ENCODE measurements around the gene RPLP1.

RPLP1 gene

GRCh38 chr15:69472046-69472445 lies 19.4 kb downstream of the RPLP1 start:
- no peak for DNase-seq

DNA sequence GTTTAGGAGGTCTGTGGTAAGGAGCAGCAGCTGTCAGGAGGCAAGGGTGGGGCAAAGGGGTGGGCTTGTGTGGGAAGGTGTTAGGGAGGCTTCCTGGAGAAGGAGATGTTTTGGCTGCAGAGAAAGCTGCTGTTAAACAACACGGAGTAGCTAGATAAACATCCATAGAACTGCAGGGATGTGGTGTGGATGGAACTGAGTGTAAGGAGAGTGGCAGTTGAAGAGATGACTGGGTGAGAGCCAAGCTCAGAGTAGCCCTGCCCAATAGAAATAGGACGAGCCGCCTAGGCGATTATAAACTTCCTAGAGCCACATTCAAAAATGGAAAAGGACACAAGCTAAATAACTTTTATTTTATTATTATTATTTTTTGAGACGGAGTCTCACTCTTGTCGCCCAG lies 19.9 kb downstream of the RPLP1 start:
- no peak for DNase-seq

DNA sequence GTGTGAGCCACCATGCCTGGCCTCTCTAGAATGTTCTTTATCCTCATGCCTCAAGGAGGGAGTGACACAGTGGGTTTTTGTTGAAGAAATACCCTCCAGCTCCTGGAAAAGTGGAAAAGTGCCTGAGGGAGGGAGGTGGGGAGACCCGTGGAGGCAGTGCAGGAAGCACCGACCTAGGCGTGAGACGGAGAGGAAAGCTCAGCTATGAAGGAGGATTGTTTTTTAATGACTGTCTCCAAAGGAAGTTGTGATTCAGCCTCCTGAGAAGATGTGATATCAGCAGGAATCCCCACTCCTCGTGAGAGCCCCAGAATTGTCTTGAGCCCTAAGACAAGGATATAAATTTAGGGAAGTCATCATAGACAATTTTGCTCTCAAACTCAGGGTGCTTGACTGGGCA lies 21.7 kb downstream of the RPLP1 start:
- no peak for DNase-seq

- DNase-seq, result no peak
Observed at GRCh38 chr15:69474846-69475455, 22.3 kb downstream of the RPLP1 start.

DNA sequence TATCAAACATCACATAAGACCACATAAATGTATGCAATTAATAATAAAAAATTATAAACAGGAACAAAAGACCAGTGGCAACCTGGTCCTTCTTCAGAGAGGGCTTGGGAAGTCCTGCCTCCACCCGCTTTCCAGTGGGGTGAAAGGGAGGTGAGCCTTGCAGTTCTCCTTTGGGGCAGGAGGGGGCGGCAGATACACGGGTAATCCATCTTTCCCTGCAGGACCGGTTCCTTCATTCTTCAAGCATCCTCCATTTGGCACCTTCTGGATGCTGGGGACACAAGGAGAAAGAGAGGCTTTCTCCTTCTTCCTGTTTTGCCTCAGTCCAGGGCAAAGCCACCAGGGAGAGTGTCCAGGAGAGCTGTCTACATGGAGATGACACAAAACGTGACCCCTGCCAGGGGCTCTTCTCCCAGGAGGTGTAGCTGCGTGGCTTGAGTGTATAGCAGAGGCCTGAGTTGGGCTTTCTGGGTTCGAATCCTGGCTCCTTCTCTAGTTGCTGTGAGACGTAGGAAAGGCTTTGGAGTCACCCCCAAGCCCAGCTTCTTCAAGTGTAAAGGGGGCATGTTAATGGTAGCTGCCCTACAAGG lies 23.2 kb downstream of the RPLP1 start:
- peak; percentile 73 for DNase-seq

DNA sequence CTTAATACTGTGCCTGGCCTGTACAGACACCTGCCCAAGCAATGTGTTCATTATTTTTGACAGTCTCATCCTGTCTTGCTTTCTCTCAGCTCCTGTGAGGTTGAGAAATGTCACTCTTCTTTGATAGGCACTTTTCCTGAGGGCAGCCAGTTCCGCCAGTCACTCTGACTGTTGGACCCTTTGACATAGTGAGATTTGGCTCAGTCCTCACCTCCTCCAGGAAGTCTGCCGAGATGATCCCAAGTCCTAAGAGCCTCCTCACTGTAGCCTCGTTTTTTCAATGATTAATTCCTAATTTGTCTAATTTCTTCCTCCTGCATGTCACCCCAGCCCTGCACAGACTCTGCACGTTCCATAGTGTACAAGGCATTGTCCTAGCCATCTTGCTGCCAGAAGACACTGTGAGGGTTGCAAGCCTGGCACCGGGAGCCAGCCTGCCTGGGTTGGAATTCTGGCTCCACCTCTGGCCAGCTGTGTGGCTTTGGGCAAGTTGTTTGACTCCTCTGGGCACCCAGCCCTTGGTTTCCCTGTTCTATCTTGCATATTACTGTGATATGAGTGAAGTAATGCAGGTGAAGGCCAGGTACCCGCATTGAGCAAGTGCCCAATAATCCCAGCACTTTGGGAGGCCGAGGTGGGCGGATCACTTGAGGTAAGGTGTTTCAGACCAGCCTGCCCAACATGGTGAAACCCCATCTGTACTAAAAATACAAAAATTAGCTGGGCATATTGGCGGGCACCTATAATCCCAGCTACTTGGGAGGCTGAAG lies 24.3 kb downstream of the RPLP1 start:
- DNase-seq, result no peak

GRCh38 chr15:69478259-69478781 lies 25.7 kb downstream of the RPLP1 start:
- peak; percentile 54 for DNase-seq

- DNase-seq, result no peak
Observed at GRCh38 chr15:69479081-69479480, 26.5 kb downstream of the RPLP1 start.

DNA sequence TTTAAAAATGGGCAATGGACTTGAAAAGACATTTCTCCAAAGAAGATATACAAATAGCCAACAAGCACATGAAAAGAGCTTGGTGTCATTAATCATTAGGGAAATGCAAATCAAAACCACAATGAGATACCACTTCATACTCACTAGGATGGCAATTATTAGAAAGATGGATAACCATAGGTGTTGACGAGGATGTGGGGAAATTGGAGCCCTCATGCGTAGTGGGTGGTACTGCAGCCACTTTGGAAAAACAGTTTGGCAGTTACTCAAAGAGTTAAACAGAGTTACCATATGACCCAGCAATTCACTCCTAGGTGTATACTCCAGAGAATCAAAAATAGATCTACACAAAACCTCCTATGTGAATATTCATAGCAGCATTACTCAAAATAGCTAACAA lies 27.4 kb downstream of the RPLP1 start:
- no peak for DNase-seq

DNA sequence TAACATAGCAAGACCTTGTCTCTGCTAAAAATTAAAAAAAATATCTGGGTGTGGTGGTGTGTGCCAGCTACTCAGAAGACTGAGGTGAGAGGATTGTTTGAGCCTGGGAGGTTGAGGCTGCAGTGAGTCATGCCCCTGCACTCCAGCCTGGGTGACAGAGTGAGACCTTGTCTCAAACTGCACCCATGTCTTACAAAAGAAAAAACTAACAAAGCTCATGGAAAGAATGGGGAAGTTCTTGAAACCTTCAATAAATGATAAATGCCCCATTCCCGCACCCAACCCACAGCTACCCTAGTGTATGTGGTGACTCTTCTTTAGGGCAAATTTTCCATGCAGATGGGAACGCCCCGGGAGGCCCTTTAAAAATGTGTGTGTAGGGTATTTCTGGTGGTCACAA lies 28.3 kb downstream of the RPLP1 start:
- DNase-seq, result no peak

DNA sequence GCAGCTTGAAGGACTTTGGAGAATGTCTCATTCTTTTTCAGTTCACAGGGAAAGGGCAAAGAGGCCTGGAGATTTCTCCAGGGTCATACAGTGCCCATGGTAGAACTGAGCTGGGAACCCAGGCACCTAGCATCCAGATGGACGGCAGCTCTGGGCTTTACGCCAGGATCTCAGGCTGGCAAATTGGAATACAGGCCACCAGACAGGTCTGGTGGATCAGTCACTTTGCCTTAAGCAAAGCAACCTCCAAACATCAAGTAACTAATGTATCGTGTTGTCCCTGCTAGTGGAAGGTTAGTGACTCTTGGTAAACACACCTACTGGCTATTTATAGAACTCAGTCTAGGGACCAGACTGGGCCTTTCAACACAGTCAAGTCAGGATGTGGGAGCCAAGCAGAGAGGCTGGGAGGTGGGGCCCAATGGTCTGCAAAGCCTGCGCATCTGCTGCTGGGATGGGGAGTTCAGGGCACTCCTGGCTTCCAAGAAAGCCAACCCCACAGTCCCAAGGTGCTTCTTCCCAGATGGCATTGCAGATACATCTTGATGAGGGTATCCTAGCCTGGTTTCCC lies 30.2 kb downstream of the RPLP1 start:
- DNase-seq, result no peak

DNA sequence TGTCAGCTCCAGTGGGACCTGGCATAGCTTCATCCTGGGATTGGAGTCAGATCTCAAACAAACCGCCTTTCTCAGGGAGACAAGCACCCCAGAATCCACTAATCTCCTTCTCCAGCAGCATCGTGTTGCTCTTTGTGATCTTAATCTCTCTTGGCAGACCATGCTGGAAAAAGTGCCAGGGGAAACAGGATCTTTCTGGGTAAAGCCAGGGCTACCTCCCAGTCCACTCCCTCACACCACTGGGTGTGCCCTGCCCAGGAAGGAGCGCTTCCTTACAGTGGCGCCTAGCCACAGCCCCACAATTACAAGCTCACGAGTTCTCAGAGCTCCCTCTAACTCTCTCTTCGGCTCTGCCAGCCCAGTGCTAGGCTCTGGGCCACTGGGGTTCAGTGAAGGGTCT lies 32.2 kb downstream of the RPLP1 start:
- DNase-seq, result no peak

GRCh38 chr15:69486481-69487110 lies 34.0 kb downstream of the RPLP1 start:
- no peak for DNase-seq

- DNase-seq, result no peak
Observed at GRCh38 chr15:69489073-69489571, 36.5 kb downstream of the RPLP1 start.

DNA sequence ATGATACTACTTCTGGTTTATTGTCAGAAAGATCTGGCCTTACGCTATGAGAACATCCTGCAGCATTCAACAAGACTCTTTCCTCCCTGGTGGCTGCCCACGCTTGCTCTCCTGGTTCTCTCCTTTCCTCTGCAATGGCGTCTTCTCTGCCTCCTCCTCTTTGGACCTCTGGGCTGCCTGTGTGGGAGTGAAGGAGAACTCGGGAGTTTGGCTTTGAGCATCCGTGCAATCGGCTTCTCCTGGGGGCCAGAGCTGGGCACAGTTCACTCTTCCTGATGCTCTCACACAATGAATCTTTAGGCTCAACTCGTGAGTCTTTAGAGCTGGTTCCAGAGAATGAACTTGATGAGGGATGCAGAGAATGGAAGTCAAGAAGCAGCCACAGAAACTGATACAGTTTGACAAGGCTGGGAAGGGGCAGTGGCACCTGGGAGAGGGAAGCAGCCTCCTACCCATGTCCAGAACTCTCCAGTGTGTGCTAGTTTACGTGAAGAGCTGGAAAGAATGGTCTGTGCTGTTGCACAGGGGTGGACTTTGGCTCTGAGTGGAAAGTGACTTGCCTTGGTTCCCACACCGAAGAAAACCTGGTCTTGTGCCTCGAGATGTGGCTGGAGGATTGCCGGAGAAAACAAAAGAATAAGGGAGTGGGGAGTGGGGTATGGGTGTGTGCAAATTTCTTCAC lies 37.9 kb downstream of the RPLP1 start:
- no peak for DNase-seq

DNA sequence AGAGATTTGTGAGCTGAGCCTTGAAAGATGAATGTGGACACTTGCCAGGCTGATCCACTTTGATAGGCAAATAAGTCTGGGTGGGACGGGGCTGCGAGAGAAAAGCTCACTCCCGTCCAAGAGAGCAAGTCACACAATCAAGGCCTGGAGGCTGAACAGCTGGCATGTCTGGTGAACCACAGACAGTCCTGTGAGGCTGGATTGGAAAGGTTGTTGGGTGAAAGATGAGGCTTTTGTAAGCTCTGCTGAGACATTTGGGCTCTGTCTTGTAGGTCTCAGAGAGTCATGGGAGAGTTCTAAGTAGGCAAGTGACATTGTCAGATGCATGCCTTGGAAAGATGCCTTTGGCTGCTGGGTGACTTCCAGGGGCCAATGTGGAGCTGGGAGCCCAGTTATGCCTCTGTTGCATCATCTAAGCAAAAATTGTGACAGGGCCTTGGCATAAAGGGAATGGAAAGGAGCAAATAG lies 38.5 kb downstream of the RPLP1 start:
- DNase-seq, result no peak

GRCh38 chr15:69493406-69493805 lies 40.8 kb downstream of the RPLP1 start:
- DNase-seq, result no peak

- DNase-seq, result no peak
Observed at GRCh38 chr15:69496001-69496400, 43.4 kb downstream of the RPLP1 start.

- no peak for DNase-seq
Observed at GRCh38 chr15:69497076-69497475, 44.5 kb downstream of the RPLP1 start.

- no peak for DNase-seq
Observed at GRCh38 chr15:69497667-69498066, 45.0 kb downstream of the RPLP1 start.

GRCh38 chr15:69498282-69498681 lies 45.7 kb downstream of the RPLP1 start:
- no peak for DNase-seq

GRCh38 chr15:69498987-69499386 lies 46.4 kb downstream of the RPLP1 start:
- DNase-seq, result no peak
